Fibroblast of lung (primary cell): ENCODE data around the gene IGSF21. TPM values are rescaled to one million over a fixed set of nuclear protein-coding genes. Genes with fewer than 3 reads are reported as not detected.
"Not testable (repeated sequence)": the region's sequence is repeated elsewhere in the genome, so short reads cannot be mapped to it uniquely, and the experiment has no call there.

ENCODE experiments used
- DNase-seq, 2 donors: peaks; one replicate each; pipeline versions ENCODE4 v3.0.0 to v3.0.0-alpha.2; 2010; ENCODE audit warnings: low read depth in 2 of 2
- H2AFZ ChIP-seq: 2 replicates; pipeline ENCODE4 v1.5.1; 2012; ENCODE audit warnings: low read length, control low read depth, inconsistent platforms
- H3K27ac ChIP-seq: 2 replicates; pipeline ENCODE4 v1.5.1; 2011; ENCODE audit warnings: low read length, control low read depth; ENCODE audit not compliant: insufficient read depth
- H3K27me3 ChIP-seq: 2 replicates; pipeline ENCODE4 v1.5.1; 2011; ENCODE audit warnings: mild to moderate bottlenecking, low read length; ENCODE audit not compliant: control insufficient read depth, insufficient read depth
- H3K36me3 ChIP-seq: 2 replicates; pipeline ENCODE4 v1.5.1; 2011; ENCODE audit warnings: low read length; ENCODE audit not compliant: control insufficient read depth, insufficient read depth
- H3K4me1 ChIP-seq: 2 replicates; pipeline ENCODE4 v1.5.1; 2011; ENCODE audit warnings: low read length; ENCODE audit not compliant: control insufficient read depth, insufficient read depth; ENCODE audit errors: extremely low read depth
- H3K4me2 ChIP-seq: 2 replicates; pipeline ENCODE4 v1.5.1; 2011; ENCODE audit warnings: low read length, control low read depth; ENCODE audit not compliant: insufficient read depth; ENCODE audit errors: extremely low read depth
- H3K4me3 ChIP-seq, 4 experiments: fragments of 200-600 bp in 1 of 4; sonication (generic) in 1 of 4; replicated peaks in 1 of 4; 2 replicates each; pipeline ENCODE4 v1.5.1; 2011 to 2016; ENCODE audit warnings: low read length in 4 of 4, low read depth in 3 of 4, mild to moderate bottlenecking in 3 of 4, control low read depth in 2 of 4, inconsistent platforms in 1 of 4, mixed read lengths in 1 of 4; ENCODE audit not compliant: insufficient read depth in 1 of 4; ENCODE audit errors: control extremely low read depth in 1 of 4
- H3K79me2 ChIP-seq: 2 replicates; pipeline ENCODE4 v1.5.1; 2012; ENCODE audit warnings: mild to moderate bottlenecking, low read length, inconsistent platforms; ENCODE audit not compliant: control insufficient read depth, insufficient read depth
- H3K9ac ChIP-seq: 2 replicates; pipeline ENCODE4 v1.5.1; 2011; ENCODE audit warnings: mild to moderate bottlenecking, low read length, control low read depth; ENCODE audit not compliant: insufficient read depth
- H3K9me3 ChIP-seq: 2 replicates; pipeline ENCODE4 v1.5.1; 2012; ENCODE audit warnings: low read depth, low read length; ENCODE audit not compliant: control insufficient read depth, insufficient read depth
- H4K20me1 ChIP-seq: 2 replicates; pipeline ENCODE4 v1.5.1; 2011; ENCODE audit warnings: low read length; ENCODE audit not compliant: control insufficient read depth, insufficient read depth; ENCODE audit errors: extremely low read depth
- EZH2 ChIP-seq: IDR thresholded peaks from 2 replicates; pipeline ENCODE4 v1.5.1; 2012; ENCODE audit warnings: low read length, control low read depth, mild to moderate bottlenecking; ENCODE audit errors: missing control alignments
- polyA plus RNA-seq, 2 donors: library from polyadenylated mRNA; depleted of rRNA in 1 of 2; stranded (reverse) in 1 of 2; unstranded in 1 of 2; fragments of >200 nt; gene quantifications; 2 replicates each; pipeline ENCODE4 v1.2.1, GENCODE V29; 2011 to 2012; ENCODE audit warnings: missing spikeins in 1 of 2
- total RNA-seq: library from RNA; depleted of rRNA; stranded (reverse); fragments of >200 nt; gene quantifications from 2 replicates; pipeline ENCODE4 v1.2.1, GENCODE V29; 2014
- TF ChIP-seq, protein P1 (sequence below), 2 donors: IDR thresholded peaks in 1 of 2; conservative IDR thresholded peaks in 1 of 2; 1 replicate in 1 of 2; 2 replicates in 1 of 2; pipeline ENCODE4 v1.5.1; 2011 to 2012; ENCODE audit warnings: low read length in 2 of 2, control low read depth in 1 of 2, inconsistent platforms in 1 of 2, low read depth in 1 of 2, mild to moderate bottlenecking in 1 of 2

Gene IGSF21
- total and polyA plus RNA-seq, 2 donors (not counting 1 experiment from before 2014, with no cell fraction given): not detected

DNA sequence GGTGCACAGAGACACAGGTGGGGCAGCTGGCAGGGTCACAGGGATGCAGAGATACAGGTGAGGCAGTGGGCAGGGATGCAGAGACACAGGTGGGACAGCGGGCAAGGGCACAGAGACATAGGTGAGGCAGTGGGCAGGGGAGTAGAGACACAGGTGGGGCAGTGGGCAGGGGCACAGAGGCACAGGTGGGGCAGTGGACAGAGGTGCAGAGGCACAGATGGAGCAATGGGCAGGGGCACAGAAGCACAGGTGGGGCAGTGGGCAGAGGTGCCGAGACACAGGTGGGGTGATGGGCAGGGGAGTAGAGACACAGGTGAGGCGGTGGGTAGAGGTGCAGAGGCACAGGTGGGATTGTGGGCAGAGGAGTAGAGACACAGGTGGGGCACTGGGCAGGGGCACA, 255.8 kb downstream of the IGSF21 start:
- no peak overlapping the region for H3K27ac ChIP-seq
- no peak overlapping the region for H3K9ac ChIP-seq
- H3K36me3 ChIP-seq: no peaks in the 10 kb centered on the region
- H2AFZ ChIP-seq: no peak overlapping the region
- DNase-seq: no peak
- no peaks in the 10 kb centered on the region for H3K4me1 ChIP-seq
- H3K4me2 ChIP-seq: no peak overlapping the region
- H3K4me3 ChIP-seq: no peak overlapping the region
- no peaks in the 10 kb centered on the region for H3K9me3 ChIP-seq
- TF ChIP-seq EZH2: no peak
- TF ChIP-seq, protein P1, sequence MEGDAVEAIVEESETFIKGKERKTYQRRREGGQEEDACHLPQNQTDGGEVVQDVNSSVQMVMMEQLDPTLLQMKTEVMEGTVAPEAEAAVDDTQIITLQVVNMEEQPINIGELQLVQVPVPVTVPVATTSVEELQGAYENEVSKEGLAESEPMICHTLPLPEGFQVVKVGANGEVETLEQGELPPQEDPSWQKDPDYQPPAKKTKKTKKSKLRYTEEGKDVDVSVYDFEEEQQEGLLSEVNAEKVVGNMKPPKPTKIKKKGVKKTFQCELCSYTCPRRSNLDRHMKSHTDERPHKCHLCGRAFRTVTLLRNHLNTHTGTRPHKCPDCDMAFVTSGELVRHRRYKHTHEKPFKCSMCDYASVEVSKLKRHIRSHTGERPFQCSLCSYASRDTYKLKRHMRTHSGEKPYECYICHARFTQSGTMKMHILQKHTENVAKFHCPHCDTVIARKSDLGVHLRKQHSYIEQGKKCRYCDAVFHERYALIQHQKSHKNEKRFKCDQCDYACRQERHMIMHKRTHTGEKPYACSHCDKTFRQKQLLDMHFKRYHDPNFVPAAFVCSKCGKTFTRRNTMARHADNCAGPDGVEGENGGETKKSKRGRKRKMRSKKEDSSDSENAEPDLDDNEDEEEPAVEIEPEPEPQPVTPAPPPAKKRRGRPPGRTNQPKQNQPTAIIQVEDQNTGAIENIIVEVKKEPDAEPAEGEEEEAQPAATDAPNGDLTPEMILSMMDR (conservative IDR thresholded peaks at IDR 0.05 in 1 of 2, IDR thresholded peaks at IDR 0.05 in 1 of 2; ENCODE audit: low read depth in 1 of 2, low read length in 2 of 2): no peak
- H3K27me3 ChIP-seq: no peaks in the 10 kb centered on the region
- H3K79me2 ChIP-seq: no peaks in the 10 kb centered on the region
- no peaks in the 10 kb centered on the region for H4K20me1 ChIP-seq

DNA sequence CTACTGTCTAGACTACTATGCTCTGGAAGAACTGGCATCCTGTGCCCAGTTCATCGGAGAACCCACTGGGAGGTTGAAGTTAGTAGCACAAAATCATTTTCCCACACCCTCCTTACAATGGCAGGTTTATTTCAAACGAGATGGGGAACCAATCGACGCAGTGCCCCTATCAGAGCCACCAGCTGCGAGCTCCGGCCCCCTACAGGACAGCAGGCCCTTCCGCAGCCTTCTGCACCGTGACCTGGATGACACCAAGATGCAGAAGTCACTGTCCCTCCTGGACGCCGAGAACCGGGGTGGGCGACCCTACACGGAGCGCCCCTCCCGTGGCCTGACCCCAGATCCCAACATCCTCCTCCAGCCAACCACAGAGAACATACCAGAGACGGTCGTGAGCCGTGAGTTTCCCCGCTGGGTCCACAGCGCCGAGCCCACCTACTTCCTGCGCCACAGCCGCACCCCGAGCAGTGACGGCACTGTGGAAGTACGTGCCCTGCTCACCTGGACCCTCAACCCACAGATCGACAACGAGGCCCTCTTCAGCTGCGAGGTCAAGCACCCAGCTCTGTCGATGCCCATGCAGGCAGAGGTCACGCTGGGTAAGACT, 257.6 kb downstream of the IGSF21 start:
- H3K27ac ChIP-seq: no peak overlapping the region
- no peaks in the 10 kb centered on the region for H3K79me2 ChIP-seq
- no peak for DNase-seq
- TF ChIP-seq, protein P1 (conservative IDR thresholded peaks at IDR 0.05 in 1 of 2, IDR thresholded peaks at IDR 0.05 in 1 of 2; ENCODE audit: low read depth in 1 of 2, low read length in 2 of 2): no peak
- no peak for TF ChIP-seq EZH2
- H3K4me2 ChIP-seq: no peak overlapping the region
- no peak overlapping the region for H3K4me3 ChIP-seq
- H2AFZ ChIP-seq: no peak overlapping the region
- H3K36me3 ChIP-seq: no peaks in the 10 kb centered on the region
- no peaks in the 10 kb centered on the region for H4K20me1 ChIP-seq
- no peak overlapping the region for H3K9ac ChIP-seq
- no peaks in the 10 kb centered on the region for H3K9me3 ChIP-seq
- no peaks in the 10 kb centered on the region for H3K4me1 ChIP-seq
- no peaks in the 10 kb centered on the region for H3K27me3 ChIP-seq

- not testable (repeated sequence) for H3K9ac ChIP-seq, H3K4me1 ChIP-seq, H4K20me1 ChIP-seq, H3K9me3 ChIP-seq, H3K4me2 ChIP-seq, H2AFZ ChIP-seq, H3K27me3 ChIP-seq, DNase-seq, H3K79me2 ChIP-seq, H3K4me3 ChIP-seq, H3K27ac ChIP-seq, H3K36me3 ChIP-seq
These were observed 264.9 kb downstream of the IGSF21 start for GRCh38 chr1:18372505-18372904.
